Fibroblast of skin of left biceps (primary cell): ENCODE results near the gene IQCC.

Source experiments
- DNase-seq, 2 experiments: peaks; one replicate each; pipeline ENCODE4 v3.0.0-alpha.2; 2013; ENCODE audit warnings: low read depth in 2 of 2

The IQCC gene

GRCh38 chr1:32256473-32257226 lies 51.2 kb downstream of the IQCC start:
- no peak for DNase-seq

DNA sequence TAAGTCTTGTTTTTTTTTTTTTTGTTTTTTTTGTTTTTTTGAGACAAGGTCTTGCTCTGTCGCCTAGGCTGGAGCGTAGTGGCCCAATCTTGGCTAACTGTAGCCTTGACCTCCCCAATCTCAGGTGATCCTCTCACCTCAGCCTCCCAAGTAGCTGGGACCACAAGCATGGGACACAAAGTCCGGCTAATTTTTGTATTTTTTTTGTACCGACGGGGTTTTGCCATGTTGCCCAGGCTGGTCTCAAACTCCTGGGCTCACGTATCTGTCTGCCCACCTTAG lies 51.7 kb downstream of the IQCC start:
- no peak for DNase-seq
